ENCODE measurements around the gene TSPAN31. TPM values are rescaled to one million over a fixed set of nuclear protein-coding genes. Genes with fewer than 3 reads are reported as not detected.

TSPAN31 gene
- total RNA-seq, 1 donor from 2014 or later, result 42.3 TPM

DNA sequence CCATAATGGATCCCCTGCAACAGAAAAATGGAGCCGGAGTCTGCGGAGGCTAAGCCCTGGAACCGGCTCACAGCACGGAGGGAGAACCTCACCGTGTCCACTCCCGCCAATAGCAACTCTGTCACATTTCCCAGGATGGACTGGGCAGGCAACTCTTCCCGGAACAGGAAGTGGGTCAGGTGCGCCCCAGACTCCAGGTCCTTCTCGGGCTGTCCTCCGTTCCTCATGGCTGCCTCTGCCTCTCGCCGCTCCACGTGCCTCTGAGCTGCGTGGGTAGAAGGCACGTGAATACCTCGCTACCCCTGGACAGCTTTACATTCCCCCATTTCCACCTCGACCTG is 19.8 kb downstream of the TSPAN31 start:
- intact Hi-C loops (cut with DNase I), result loop anchor here (5.0 kb wide), 1 partner anchor 37 kb away; no protein-coding TSS in a partner anchor
- H3K36me3 ChIP-seq, result no peaks in the 10 kb centered on the region
- peaks cover 0 to 23% of the 10 kb centered on the region in 2 donors for H3K4me1 ChIP-seq
- no peaks in the 10 kb centered on the region for H3K9me3 ChIP-seq
- H3K27me3 ChIP-seq, result no peaks in the 10 kb centered on the region
- no peak overlapping the region for H3K27ac ChIP-seq
- DNase-seq (ENCODE audit: low spot score in 2 of 2), result no peak
- peak overlapping the region; percentile 43 to 63 for H3K4me3 ChIP-seq
- TF ChIP-seq, protein P1, sequence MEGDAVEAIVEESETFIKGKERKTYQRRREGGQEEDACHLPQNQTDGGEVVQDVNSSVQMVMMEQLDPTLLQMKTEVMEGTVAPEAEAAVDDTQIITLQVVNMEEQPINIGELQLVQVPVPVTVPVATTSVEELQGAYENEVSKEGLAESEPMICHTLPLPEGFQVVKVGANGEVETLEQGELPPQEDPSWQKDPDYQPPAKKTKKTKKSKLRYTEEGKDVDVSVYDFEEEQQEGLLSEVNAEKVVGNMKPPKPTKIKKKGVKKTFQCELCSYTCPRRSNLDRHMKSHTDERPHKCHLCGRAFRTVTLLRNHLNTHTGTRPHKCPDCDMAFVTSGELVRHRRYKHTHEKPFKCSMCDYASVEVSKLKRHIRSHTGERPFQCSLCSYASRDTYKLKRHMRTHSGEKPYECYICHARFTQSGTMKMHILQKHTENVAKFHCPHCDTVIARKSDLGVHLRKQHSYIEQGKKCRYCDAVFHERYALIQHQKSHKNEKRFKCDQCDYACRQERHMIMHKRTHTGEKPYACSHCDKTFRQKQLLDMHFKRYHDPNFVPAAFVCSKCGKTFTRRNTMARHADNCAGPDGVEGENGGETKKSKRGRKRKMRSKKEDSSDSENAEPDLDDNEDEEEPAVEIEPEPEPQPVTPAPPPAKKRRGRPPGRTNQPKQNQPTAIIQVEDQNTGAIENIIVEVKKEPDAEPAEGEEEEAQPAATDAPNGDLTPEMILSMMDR (IDR thresholded peaks at IDR 0.05), result no peak

DNA sequence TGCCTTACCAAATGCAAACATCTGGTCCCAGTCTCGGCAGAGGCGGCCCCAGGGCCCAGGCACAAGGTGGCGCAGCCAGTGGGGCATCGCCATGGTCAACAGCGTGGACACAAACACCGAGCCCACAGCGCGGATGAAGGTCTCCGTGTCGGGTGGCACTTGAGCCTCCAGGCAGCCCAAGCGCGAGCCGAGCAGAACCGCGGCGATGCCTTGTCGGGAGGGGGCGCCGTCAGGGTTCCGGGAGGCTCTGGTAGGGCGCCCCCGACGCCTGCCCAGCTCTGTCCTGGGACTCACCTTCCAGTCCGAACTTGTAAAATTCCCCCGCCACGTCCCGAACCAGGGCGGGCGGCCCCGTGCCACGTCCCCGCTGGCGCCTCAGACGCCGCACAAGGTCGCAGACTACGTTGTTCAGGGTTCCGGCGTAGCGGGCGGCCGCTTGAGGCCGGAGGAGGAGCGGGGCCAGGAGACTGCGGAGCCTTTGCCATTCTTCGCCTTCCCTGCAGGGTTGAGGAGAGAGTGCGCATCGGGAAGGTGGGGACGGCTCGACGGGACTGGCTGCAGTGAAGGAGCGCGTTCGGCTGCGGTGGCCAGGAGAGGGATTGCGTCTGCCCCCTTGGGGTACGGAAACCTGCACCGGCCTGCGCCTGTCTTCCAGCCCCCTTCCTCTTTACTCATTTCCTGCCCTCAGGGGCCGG is 20.3 kb downstream of the TSPAN31 start:
- H3K4me3 ChIP-seq, result peak overlapping the region; percentile 43 to 63
- H3K9me3 ChIP-seq, result no peaks in the 10 kb centered on the region
- intact Hi-C loops (cut with DNase I), result loop anchor here (5.0 kb wide), 1 partner anchor 38 kb away; no protein-coding TSS in a partner anchor
- no peak overlapping the region for H3K27ac ChIP-seq
- DNase-seq (ENCODE audit: low spot score in 2 of 2), result no peak
- no peaks in the 10 kb centered on the region for H3K27me3 ChIP-seq
- peaks cover 0 to 23% of the 10 kb centered on the region in 2 donors for H3K4me1 ChIP-seq
- TF ChIP-seq, protein P1 (IDR thresholded peaks at IDR 0.05), result peak in 1 of 3 experiments; percentile 47
- H3K36me3 ChIP-seq, result no peaks in the 10 kb centered on the region

DNA sequence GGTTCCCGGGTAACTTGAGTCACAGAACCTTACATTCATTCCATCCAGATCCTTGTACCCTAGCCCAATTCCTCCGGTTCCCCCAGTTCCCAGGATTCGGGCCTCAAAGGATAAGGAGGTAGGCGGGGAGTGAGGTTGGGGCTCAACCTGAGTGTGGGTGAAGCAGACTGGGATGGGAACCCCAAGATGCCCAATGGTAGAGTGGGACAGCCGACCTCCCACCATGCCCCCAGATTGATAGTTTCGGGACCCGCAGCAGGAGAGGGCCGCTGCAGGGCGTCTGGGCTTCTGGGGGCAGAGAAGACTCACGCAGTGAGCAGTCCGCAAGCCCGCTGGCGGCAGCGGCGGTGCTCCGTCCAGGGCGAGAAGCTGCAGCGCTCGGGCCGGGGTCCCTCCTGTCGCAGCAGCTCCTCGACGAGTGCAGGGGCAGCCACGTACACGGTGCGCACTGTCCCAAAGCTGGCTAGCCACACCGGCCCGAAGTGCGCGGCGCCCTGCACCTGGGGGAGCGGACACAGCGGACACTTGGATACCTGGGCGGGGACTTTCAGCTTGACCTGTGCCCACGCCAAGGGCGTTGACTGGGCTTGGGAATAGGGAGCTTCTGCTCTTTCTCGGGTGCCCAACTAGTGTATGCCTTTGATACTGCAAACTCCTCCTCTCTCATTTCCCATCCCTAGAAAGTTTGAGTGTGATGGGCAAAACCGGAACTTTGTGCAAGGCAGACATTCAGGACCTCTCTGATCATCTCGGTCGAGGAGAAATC is 21.0 kb downstream of the TSPAN31 start:
- intact Hi-C loops (cut with DNase I), result loop anchor here (5.0 kb wide), 1 partner anchor 39 kb away; no protein-coding TSS in a partner anchor
- DNase-seq (ENCODE audit: low spot score in 2 of 2), result no peak
- peak overlapping the region; percentile 43 to 63 for H3K4me3 ChIP-seq

DNA sequence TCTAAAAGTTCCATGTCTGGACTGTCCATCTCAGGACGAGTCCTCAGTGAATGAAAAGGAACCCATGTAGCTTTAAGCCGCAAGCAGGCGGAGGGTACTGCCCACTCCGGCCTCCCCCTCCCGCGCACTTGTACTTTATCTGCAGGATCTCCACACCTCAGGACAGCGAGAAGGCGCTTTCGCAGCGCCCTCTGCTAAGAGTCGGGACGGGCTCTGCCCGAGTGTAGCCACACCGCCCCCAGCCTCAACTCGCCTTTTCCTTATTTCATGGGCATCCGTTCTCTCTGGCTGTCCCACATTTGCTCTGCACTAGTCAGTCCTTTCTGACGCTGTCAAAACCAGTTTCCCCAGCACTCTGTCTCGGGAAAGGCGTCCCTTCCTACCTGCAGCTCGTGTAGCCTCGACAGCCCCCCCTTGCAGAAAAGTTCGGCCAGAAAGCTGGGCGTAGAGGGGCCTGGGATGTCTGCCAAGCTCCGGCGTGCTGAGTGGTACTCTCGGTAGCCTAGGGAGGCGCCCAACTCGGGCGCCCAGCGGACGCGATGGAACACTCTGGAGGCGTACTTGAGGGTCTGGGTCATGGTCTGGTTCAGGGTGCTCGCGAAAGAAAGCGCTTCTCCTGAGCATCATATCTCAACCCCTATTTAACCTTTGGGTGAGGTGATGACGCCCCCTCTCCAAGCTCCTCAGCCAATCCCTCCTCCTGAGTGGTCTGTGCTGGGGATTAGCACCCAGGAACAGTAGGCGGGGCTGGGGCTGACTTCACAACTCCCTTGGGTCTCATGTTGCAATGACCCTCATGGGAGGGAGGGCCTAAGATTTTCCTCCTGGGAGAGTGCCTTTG is 21.8 kb downstream of the TSPAN31 start, which contains the start of gene CYP27B1:
TSS of gene CYP27B1 (minus strand) at position 615 of the 841 bp plus-strand sequence. CDS start at position 578, 37 bp downstream.
- DNase-seq (ENCODE audit: low spot score in 2 of 2), result no peak
- TF ChIP-seq, protein P1 (IDR thresholded peaks at IDR 0.05), result no peak
- peak within 1 kb of the TSS; percentile 43 to 63 for H3K4me3 ChIP-seq
- no peaks in the 10 kb centered on the region for H3K9me3 ChIP-seq
- H3K36me3 ChIP-seq, result no peaks in the 10 kb centered on the region
- peaks cover 0 to 32% of the 10 kb centered on the region in 2 donors for H3K4me1 ChIP-seq
- no peaks in the 10 kb centered on the region for H3K27me3 ChIP-seq
- no peak within 1 kb of the TSS for H3K27ac ChIP-seq
- intact Hi-C loops (cut with DNase I), result loop anchor here (5.0 kb wide), 1 partner anchor 39 kb away; no protein-coding TSS in a partner anchor

More for the DNA sequence above, 21.0 kb downstream of the TSPAN31 start:
- Histone ChIP-seq H3K27me3 (no peaks in the 10 kb centered on the region), H3K27ac (no peak overlapping the region), H3K4me1 (peaks cover 0 to 26% of the 10 kb centered on the region in 2 donors), H3K36me3 (no peaks in the 10 kb centered on the region), H3K9me3 (no peaks in the 10 kb centered on the region)
- TF ChIP-seq, protein P1 (IDR thresholded peaks at IDR 0.05), result no peak

DNA sequence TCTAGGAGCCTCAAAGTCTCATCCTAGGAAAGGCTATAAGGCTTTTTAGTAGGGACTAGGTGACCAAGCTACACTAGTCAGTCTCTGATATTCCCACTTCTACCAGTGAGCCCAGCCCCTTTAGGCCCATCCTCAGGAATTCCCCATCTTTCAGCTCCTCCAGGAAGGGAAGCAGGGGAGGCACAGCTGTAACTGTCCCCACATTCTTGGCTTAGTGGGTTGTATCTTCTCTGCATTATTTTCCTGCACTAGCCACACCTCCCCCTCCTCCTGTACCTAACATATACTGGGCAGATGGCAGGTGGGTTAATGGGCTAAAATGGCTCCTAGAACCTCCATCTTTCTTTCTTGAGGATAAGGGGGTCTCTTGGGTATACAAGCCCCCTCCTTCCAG is 22.5 kb downstream of the TSPAN31 start:
- TF ChIP-seq, protein P1 (IDR thresholded peaks at IDR 0.05), result no peak
- Histone ChIP-seq H3K36me3 (no peaks in the 10 kb centered on the region), H3K4me1 (peaks cover 0 to 32% of the 10 kb centered on the region in 2 donors), H3K27ac (no peak overlapping the region), H3K9me3 (no peaks in the 10 kb centered on the region), H3K27me3 (no peaks in the 10 kb centered on the region), H3K4me3 (no peak overlapping the region)
- DNase-seq (ENCODE audit: low spot score in 2 of 2), result no peak
- intact Hi-C loops (cut with DNase I), result loop anchor here (5.0 kb wide), 1 partner anchor 40 kb away; no protein-coding TSS in a partner anchor
